H9 (cell line): Measurements from ENCODE around the gene RFX4. TPM values are rescaled to one million over a fixed set of nuclear protein-coding genes. Genes with fewer than 3 reads are reported as not detected.
A peak's percentile ranks its signal among the peaks of the same experiment; 100 is the strongest.

Source experiments
- DNase-seq: peaks from one replicate; pipeline ENCODE4 v3.0.0-alpha.2; 2017
- H2AFZ ChIP-seq: one replicate; pipeline ENCODE4 v1.6.1; 2013; ENCODE audit warnings: mild to moderate bottlenecking, low read length, control low read depth, moderate library complexity
- H2AK5ac ChIP-seq: 2 replicates; pipeline ENCODE4 v1.6.1; 2013; ENCODE audit warnings: low read length, control low read depth, mixed read lengths; ENCODE audit not compliant: insufficient read length
- H2BK120ac ChIP-seq: one replicate; pipeline ENCODE4 v1.6.1; 2013; ENCODE audit warnings: low read depth, mild to moderate bottlenecking, low read length, control low read depth, inconsistent platforms; ENCODE audit not compliant: poor library complexity, severe bottlenecking
- H2BK12ac ChIP-seq: 2 replicates; pipeline ENCODE4 v1.6.1; 2013; ENCODE audit warnings: low read length, control low read depth, mixed read lengths, low read depth; ENCODE audit not compliant: insufficient read length
- H2BK15ac ChIP-seq: 2 replicates; pipeline ENCODE4 v1.6.1; 2013; ENCODE audit warnings: low read depth, low read length, control low read depth
- H2BK20ac ChIP-seq: one replicate; pipeline ENCODE4 v1.6.1; 2013; ENCODE audit warnings: low read depth, mild to moderate bottlenecking, low read length, control low read depth, inconsistent platforms; ENCODE audit not compliant: poor library complexity, severe bottlenecking
- H2BK5ac ChIP-seq: 2 replicates; pipeline ENCODE4 v1.6.1; 2013; ENCODE audit warnings: low read length, control low read depth, mixed read lengths; ENCODE audit not compliant: insufficient read length
- H3K14ac ChIP-seq: 2 replicates; pipeline ENCODE4 v1.6.1; 2013; ENCODE audit warnings: low read length, control low read depth; ENCODE audit not compliant: insufficient read depth
- H3K18ac ChIP-seq: 2 replicates; pipeline ENCODE4 v1.6.1; 2013; ENCODE audit warnings: low read depth, mild to moderate bottlenecking, mixed read lengths, low read length, control low read depth; ENCODE audit not compliant: insufficient read length
- H3K23ac ChIP-seq: 2 replicates; pipeline ENCODE4 v1.6.1; 2013; ENCODE audit warnings: low read length, control low read depth, mixed read lengths, low read depth; ENCODE audit not compliant: insufficient read length
- H3K23me2 ChIP-seq: 2 replicates; pipeline ENCODE4 v1.6.1; 2013; ENCODE audit warnings: low read depth, mild to moderate bottlenecking, mixed read lengths, low read length, control low read depth; ENCODE audit not compliant: insufficient read length, poor library complexity, severe bottlenecking
- H3K27ac ChIP-seq: 2 replicates; pipeline ENCODE4 v1.5.1; 2013; ENCODE audit warnings: low read length, control low read depth, mixed read lengths, low read depth; ENCODE audit not compliant: insufficient read length
- H3K27me3 ChIP-seq: 2 replicates; pipeline ENCODE4 v1.6.1; 2013; ENCODE audit warnings: low read length, control low read depth, inconsistent platforms; ENCODE audit not compliant: insufficient read depth
- H3K4ac ChIP-seq: 2 replicates; pipeline ENCODE4 v1.6.1; 2013; ENCODE audit warnings: low read depth, mild to moderate bottlenecking, control low read depth, inconsistent platforms, low read length, moderate library complexity
- H3K4me1 ChIP-seq: 2 replicates; pipeline ENCODE4 v1.6.1; 2013; ENCODE audit warnings: low read length, control low read depth, inconsistent platforms; ENCODE audit not compliant: insufficient read depth
- H3K4me2 ChIP-seq: 2 replicates; pipeline ENCODE4 v1.6.1; 2013; ENCODE audit warnings: low read length, control low read depth, mixed read lengths; ENCODE audit not compliant: insufficient read length, insufficient read depth
- H3K56ac ChIP-seq: 2 replicates; pipeline ENCODE4 v1.6.1; 2013; ENCODE audit warnings: low read depth, mild to moderate bottlenecking, mixed read lengths, low read length, control low read depth; ENCODE audit not compliant: insufficient read length
- H3K79me1 ChIP-seq: 2 replicates; pipeline ENCODE4 v1.6.1; 2013; ENCODE audit warnings: low read depth, mild to moderate bottlenecking, moderate library complexity, low read length, control low read depth, inconsistent platforms; ENCODE audit not compliant: insufficient read depth, poor library complexity, severe bottlenecking
- H3K79me2 ChIP-seq: 2 replicates; pipeline ENCODE4 v1.6.1; 2013; ENCODE audit warnings: low read length, control low read depth, inconsistent platforms; ENCODE audit not compliant: insufficient read depth
- H3K9ac ChIP-seq: 2 replicates; pipeline ENCODE4 v1.6.1; 2013; ENCODE audit warnings: low read length, control low read depth, mixed read lengths; ENCODE audit not compliant: insufficient read length; ENCODE audit errors: extremely low read depth
- H3K9me3 ChIP-seq: one replicate; pipeline ENCODE4 v1.6.1; 2013; ENCODE audit warnings: low read depth, low read length, inconsistent platforms; ENCODE audit not compliant: control insufficient read depth
- H3T11ph ChIP-seq: one replicate; pipeline ENCODE4 v1.6.1; 2013; ENCODE audit warnings: mild to moderate bottlenecking, low read length, control low read depth, inconsistent platforms
- H4K20me1 ChIP-seq: one replicate; pipeline ENCODE4 v1.6.1; 2013; ENCODE audit not compliant: control insufficient read depth, insufficient read length, insufficient read depth
- H4K5ac ChIP-seq: 2 replicates; pipeline ENCODE4 v1.6.1; 2013; ENCODE audit warnings: low read depth, mild to moderate bottlenecking, mixed read lengths, low read length, control low read depth; ENCODE audit not compliant: insufficient read length
- H4K8ac ChIP-seq: replicated peaks from 2 replicates; pipeline ENCODE4 v1.6.1; 2013; ENCODE audit warnings: low read length, control low read depth, mixed read lengths, low read depth; ENCODE audit not compliant: insufficient read length
- H4K91ac ChIP-seq: 2 replicates; pipeline ENCODE4 v1.6.1; 2013; ENCODE audit warnings: low read depth, mild to moderate bottlenecking, moderate library complexity, mixed read lengths, low read length, control low read depth; ENCODE audit not compliant: insufficient read length
- H3K27ac Mint-ChIP-seq, 3 experiments: 2 replicates in 2 of 3; 3 replicates in 1 of 3; pipeline ENCODE4 v1.8.0; 2020 to 2021; ENCODE audit warnings: mixed read lengths in 3 of 3, mild to moderate bottlenecking in 1 of 3, moderate library complexity in 1 of 3
- H3K27me3 Mint-ChIP-seq: 2 replicates; pipeline ENCODE4 v1.8.0; 2021; ENCODE audit warnings: low read depth, mild to moderate bottlenecking, moderate library complexity, mixed read lengths
- H3K36me3 Mint-ChIP-seq, 3 experiments: 2 replicates in 2 of 3; 3 replicates in 1 of 3; pipeline ENCODE4 v1.8.0; 2020 to 2021; ENCODE audit warnings: low read depth in 3 of 3, mixed read lengths in 3 of 3; ENCODE audit not compliant: insufficient read depth in 1 of 3
- H3K4me1 Mint-ChIP-seq, 2 experiments: 2 replicates each; pipeline ENCODE4 v1.8.0; 2020; ENCODE audit warnings: mixed read lengths in 2 of 2
- H3K4me3 Mint-ChIP-seq, 2 experiments: 2 replicates in 1 of 2; 3 replicates in 1 of 2; pipeline ENCODE4 v1.8.0; 2020 to 2021; ENCODE audit warnings: mild to moderate bottlenecking in 2 of 2, mixed read lengths in 2 of 2, moderate library complexity in 1 of 2
- H3K9me3 Mint-ChIP-seq, 2 experiments: 2 replicates in 1 of 2; 3 replicates in 1 of 2; pipeline ENCODE4 v1.8.0; 2020; ENCODE audit warnings: mild to moderate bottlenecking in 2 of 2, mixed read lengths in 2 of 2, moderate library complexity in 1 of 2
- CTCF ChIP-seq: fragments of 200-600 bp; sonication (generic); conservative IDR thresholded peaks from 3 replicates; pipeline ENCODE4 v1.8.0; 2021; ENCODE audit warnings: antibody characterized with exemption, mild to moderate bottlenecking
- total RNA-seq: library from RNA; stranded (reverse); gene quantifications from 2 replicates; pipeline ENCODE4 v1.2.1, GENCODE V29; 2021

The RFX4 gene
- total RNA-seq, 1 experiment from 2014 or later: 0.57 TPM

GRCh38 chr12:106541201-106541600, 41.6 kb upstream of the RFX4 start:
- Histone ChIP-seq H3K4ac (no peak overlapping the region), H3K18ac (no peak overlapping the region), H3K23ac (no peak overlapping the region), H3K27me3 (no peaks in the 10 kb centered on the region), H3K4me1 (no peaks in the 10 kb centered on the region), H3K56ac (no peak overlapping the region), H3K23me2 (no peaks in the 10 kb centered on the region), H4K20me1 (no peaks in the 10 kb centered on the region), H3K9ac (no peak overlapping the region), H3K79me2 (no peaks in the 10 kb centered on the region), H4K8ac (no peak overlapping the region), H4K5ac (no peak overlapping the region), H3K4me2 (no peak overlapping the region), H3K9me3 (peaks cover 8% of the 10 kb centered on the region), H2BK20ac (peak overlapping the region; percentile 26), H2AFZ (no peak overlapping the region), H2BK120ac (no peak overlapping the region), H4K91ac (no peak overlapping the region), H2AK5ac (no peak overlapping the region), H2BK15ac (no peak overlapping the region), H3T11ph (no peak overlapping the region), H2BK12ac (no peak overlapping the region), H3K27ac (no peak overlapping the region), H3K14ac (no peak overlapping the region), H3K79me1 (no peaks in the 10 kb centered on the region), H2BK5ac (no peak overlapping the region)
- Mint-ChIP-seq H3K27me3 (0 out of 2 replicates have a peak, but pooled peaks cover under 1% of the 10 kb centered on the region), H3K4me1 (peaks cover 4 to 11% of the 10 kb centered on the region in 2 experiments; a peak in 2 of 4 replicates), H3K9me3 (peaks cover 18 to 21% of the 10 kb centered on the region in 2 experiments), H3K4me3 (no peak overlapping the region), H3K36me3 (peaks cover 14 to 20% (median 14%) of the 10 kb centered on the region in 3 experiments), H3K27ac (no peak overlapping the region; a peak in 2 of 7 replicates)
- TF ChIP-seq CTCF: no peak
- no peak for DNase-seq
